ENCODE data around the gene JAK1. TPM values are rescaled to one million over a fixed set of nuclear protein-coding genes. Genes with fewer than 3 reads are reported as not detected.
"Not testable (repeated sequence)": the region's sequence is repeated elsewhere in the genome, so short reads cannot be mapped to it uniquely, and the experiment has no call there.

The JAK1 gene
- total RNA-seq, 1 donor from 2014 or later: 94.1 TPM

DNA sequence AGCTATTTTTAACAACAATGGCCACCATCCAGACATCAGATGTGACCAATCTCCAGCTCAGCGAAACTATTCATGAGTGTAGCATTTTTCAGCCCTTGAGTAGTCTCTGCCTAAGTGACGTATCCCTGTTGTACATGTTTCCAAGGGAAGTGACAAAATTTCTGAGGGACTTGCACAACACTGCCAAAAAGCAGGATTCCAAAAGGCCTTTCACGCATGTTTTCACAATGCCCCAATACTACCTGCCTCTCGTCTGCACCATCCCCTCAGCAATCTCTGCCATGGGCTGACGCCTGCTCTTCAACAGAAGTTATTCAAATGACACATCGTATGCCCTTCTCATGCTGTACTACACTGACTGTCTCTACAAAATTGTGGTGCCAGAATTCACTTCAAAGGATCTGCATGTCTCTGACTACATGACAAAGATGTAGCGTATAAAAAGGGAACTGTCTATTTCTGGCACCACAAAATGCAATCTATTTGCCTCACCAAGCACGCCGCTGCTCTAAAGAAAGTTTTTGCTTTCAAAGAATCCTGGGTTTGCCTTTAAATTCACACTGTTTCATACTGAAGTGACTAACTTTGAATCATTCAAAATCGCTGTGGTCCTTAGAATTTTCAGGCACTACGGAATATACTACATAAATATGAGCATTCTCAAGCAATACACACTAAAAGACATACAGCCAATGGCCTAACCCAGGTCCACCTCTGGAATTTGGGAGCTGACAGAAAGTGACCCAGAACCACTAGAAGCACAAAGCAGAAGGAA is 32.9 kb downstream of the JAK1 start:
- ATAC-seq (ENCODE audit: poor library complexity) (peak; percentile 87), DNase-seq (no peak)
- intact Hi-C loops (cut with DNase I): no loop called here

DNA sequence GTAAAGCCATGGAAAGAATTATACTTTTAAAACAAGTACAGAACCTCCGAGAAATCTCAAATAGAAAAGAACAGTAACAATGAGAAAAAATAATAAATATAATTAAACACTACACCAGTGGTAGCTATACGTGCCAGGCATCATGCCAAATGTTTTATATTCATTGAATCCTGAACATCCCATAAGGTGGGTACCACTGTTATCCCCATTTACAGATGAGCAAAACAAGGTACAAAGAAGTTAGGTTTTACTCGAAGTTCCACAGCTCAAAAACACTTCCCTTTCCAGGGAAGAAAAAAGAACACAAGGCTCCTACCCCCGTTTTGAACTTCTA is 33.4 kb downstream of the JAK1 start:
- ATAC-seq (ENCODE audit: poor library complexity): no peak
- no peak for DNase-seq
- intact Hi-C loops (cut with DNase I): no loop called here

DNA sequence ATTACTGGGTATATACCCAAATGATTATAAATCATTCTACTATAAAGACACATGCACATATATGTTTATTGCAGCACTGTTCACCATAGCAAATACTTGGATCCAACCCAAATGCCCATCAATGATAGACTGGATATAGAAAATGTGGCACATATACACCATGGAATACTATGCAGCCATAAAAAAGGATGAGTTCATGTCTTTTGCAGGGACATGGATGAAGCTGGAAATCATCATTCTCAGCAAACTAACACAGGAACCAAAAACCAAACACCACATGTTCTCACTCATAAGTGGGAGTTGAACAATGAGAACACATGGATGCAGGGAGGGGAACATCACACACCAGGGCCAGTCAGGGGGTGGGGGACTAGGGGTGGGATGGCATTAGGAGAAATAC is 35.7 kb downstream of the JAK1 start:
- ATAC-seq (ENCODE audit: poor library complexity); DNase-seq; intact Hi-C loops (cut with DNase I): not testable (repeated sequence)

DNA sequence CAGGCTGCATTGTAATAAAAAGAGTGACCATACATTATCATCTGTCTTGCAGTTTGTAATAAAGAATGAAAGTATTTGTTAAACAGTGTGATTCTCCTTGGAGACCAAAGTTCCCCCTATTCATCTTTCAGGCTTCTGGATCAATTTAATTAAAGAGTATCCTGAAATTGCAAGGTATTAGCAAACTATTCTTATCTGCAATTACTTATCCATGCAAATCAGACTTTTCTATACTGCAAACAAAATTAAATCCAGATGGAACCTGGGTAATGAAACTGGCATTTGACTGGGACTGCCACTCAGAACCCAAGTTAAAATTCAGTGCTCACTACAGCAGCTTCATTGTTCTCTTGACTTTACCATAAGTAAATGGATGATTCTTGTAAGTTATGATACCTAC is 37.1 kb downstream of the JAK1 start:
- ATAC-seq (ENCODE audit: poor library complexity) (no peak), DNase-seq (no peak)
- intact Hi-C loops (cut with DNase I): no loop called here

DNA sequence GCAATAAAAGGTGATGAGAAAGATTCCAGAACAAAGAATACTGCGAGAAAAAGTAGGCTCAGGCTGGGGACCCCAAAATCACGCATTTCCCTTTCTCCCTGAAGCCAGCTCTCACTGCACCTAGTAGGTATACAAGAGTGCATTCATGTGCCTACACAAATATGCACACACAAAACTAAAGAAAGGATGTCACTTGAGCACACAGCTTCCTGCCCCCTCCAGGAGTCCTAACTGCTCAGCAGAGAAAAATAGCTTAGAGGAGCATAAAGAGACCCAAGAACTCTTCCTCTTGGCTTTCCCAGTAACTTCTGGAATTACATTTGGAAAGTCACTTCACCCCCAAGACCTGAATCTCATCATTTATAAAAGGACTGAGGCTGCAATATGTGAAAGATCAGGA is 38.0 kb downstream of the JAK1 start:
- no peak for DNase-seq
- intact Hi-C loops (cut with DNase I): no loop called here
- no peak for ATAC-seq (ENCODE audit: poor library complexity)

DNA sequence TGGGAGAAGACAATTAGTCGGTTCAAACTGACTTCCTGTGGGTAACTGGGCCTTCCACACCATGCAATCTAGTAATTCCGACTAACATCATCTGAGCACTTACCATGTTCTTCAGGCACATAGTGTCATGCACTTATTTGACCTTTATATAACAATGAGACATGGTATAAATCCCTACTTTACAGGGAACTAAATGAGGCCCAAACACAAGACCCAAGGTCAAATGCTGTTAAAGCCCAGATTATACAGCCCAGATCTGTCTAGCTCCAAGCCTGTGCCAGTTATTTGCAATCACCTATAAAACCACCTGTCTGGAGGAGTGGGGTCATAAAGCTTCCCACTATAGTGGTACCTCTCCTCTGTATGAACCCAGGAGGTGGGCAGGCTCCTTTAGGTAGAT is 40.8 kb downstream of the JAK1 start:
- intact Hi-C loops (cut with DNase I): no loop called here
- ATAC-seq (ENCODE audit: poor library complexity): no peak
- DNase-seq: no peak

DNA sequence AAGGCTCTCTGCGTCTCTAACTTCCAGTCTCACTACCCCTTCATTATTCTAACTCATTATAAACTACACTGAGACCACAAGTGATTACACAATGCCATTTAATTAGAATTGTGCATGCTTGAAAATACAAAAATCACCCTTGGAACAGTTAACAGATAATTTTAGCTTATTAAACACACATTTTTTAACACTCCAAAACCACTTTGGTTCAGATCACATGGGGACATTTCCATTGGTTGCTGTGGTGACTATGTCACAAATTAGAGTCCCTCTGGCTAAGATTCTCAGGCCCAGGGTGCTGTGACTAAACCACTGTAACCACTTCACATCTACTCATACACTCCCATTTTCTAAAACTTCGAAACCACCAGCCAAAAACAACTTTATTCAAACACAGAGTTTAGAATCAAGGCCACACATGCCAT is 43.0 kb downstream of the JAK1 start:
- no peak for ATAC-seq (ENCODE audit: poor library complexity)
- intact Hi-C loops (cut with DNase I): no loop called here
- no peak for DNase-seq

DNA sequence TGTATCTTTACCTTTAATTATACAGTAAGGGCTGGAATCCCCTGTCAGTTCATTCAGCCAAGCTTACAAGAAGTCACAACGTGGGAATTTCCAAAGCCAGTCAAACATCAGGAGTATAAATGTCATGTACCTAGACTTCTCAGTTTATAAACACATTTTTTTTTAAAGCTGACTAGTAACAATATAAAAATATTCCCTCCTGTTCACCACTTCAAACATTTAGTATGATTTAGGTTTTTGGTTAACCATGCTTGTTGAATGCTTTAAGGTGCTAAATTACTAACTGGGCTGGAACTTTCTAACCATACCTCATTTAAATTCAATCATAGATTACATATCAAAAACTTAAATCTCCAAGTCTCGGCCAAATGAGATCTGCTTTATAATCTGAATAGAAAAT is 44.0 kb downstream of the JAK1 start:
- intact Hi-C loops (cut with DNase I): no loop called here
- no peak for ATAC-seq (ENCODE audit: poor library complexity)
- DNase-seq: no peak

DNA sequence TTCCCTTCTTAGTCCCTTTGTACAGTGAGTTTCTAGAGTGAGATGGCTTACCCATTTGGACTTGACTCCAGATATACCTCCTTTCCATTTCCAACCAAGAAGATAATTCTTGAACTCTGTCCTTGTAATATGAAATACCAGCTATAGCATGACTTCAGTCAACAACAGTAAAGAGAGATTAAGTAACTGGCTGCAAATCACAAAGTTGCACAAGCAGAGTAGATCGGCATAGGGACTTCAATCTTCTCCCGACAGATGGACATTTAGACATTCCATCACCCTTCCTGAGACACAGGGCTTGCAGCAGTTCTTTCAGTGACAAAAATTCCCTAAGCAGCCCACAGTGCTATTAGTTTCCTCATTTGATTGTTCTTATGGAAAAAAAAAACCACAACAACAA is 44.6 kb downstream of the JAK1 start:
- DNase-seq: no peak
- intact Hi-C loops (cut with DNase I): no loop called here
- no peak for ATAC-seq (ENCODE audit: poor library complexity)

DNA sequence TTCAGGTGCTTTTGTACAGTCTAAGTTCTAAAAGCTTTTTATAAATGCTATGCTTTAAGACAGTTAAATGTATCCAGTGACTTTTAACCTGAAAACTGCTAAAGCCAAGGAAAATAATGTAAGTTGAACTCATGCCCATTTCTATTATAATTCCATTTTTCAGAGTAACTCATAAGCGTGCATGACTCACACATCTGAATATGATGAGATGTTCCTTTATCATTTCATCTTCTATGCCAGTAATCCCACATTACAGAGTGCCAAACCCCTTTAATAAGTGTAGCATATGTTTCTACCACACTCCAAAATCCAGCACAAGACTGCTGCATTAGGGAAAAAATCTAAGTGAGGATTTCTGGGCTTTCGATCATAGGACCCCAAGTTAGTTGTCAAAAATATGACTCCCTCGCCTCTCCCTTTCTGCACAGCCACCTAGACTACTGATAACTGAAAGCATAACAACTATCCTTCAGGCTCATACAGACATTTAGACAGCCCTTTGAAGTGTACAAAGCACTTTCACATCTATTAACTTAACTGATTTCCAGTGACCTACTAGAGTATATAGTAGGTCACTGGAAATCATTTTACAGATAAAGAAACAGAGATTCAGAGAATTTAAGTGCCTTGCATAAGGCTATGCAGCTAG is 45.3 kb downstream of the JAK1 start:
- DNase-seq (no peak), ATAC-seq (ENCODE audit: poor library complexity) (no peak)
- intact Hi-C loops (cut with DNase I): no loop called here

DNA sequence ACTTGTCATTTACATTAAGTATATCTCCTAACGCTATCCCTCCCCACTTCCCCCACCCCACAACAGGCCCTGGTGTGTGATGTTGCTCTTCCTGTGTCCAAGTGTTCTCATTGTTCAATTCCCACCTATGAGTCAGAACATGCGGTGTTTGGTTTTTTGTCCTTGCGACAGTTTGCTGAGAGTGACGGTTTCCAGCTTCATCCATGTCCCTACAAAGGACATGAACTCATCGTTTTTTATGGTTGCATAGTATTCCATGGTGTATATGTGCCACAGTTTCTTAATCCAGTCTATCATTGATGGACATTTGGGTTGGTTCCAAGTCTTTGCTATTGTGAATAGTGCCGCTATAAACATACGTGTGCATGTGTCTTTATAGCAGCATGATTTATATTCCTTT is 47.2 kb downstream of the JAK1 start:
- not testable (repeated sequence) for DNase-seq

DNA sequence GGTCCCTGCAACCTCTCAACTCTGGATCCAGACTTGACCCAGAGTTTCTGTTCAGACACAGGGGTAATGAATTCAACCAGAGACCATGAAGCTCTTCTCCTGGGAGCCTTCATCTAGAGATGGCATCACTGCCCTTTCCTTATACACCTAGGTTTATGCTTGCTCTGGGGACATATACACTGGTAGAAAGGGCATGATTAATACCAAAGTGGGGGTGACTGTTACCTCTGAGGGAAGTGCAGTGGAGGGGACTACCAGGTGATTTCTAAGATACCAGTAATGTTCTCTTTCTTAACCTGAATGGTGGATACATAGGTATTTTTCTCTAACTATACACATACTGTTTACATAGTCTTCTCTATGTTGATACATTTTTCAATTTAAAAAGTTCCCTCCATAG is 48.4 kb downstream of the JAK1 start:
- intact Hi-C loops (cut with DNase I): no loop called here
- DNase-seq (no peak), ATAC-seq (ENCODE audit: poor library complexity) (no peak)

More for the DNA sequence above, 47.2 kb downstream of the JAK1 start:
- intact Hi-C loops (cut with DNase I); ATAC-seq (ENCODE audit: poor library complexity): not testable (repeated sequence)

DNA sequence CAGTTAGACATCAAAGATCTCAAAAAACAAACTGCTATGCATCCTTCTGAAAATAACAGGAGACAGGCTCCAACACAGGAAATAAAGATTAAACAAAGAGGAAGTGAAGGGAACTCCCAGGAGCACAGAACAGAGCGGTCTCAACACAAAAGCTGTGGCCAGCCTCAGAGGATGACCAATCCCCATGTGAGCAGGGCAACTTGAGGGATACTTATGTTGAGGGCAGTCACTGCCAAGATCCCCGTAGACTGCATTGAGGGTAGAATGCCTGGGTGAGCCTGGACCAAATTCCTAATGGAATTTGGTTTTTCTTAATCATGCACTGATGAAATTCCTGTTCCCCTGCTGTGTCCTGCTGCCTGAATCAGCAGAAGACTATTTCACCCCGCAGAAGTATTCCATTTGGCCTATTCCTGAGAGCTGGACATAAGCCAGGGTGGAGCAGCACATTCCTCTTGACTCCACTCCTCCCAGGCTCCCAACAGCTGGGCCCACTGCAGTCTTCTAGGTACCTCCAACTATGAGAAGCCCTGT is 49.0 kb downstream of the JAK1 start:
- intact Hi-C loops (cut with DNase I): no loop called here
- DNase-seq: peak; percentile 65
- peak; percentile 88 for ATAC-seq (ENCODE audit: poor library complexity)

DNA sequence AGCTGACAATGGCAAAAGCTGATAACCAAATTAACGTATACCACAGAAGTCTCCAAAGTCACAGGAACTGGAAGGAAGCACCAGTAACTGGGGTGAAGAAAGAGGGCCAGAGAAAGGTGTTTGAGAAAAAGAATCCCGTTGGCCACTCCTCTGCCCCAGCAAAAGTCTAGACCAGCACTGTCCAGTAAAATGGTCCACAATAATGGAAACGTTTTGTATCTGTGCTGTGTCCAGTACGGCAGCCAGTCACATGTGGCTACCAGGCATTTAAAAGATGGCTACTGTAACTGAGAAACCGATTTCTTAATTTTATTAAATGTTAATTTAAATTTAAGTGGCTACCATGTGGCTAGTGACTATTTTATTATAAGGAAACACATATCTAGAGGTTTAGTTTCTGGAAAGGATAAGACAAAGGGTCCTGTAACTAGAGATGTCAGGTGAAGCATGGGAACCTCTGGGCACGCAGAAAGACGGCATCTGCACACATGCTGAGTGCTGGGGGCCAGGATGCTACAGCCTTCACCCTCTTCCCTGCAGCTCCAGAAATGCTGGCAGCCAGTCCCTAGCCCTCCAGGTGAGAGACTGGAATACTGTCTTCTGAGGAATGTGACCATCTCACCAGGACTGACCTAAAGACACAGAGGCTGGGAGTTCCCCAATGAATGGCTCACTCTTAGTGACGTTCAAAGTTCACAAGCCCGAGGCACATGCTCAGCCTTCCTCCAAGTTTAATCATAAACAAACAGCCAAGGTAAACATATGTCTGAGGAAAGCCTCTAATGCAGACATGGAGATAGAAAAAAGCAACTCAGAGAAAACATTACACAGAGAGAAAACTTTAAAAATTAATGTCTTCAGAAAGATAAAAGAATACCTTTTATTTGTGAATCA is 50.7 kb downstream of the JAK1 start:
- no peak for DNase-seq
- ATAC-seq (ENCODE audit: poor library complexity): no peak
- intact Hi-C loops (cut with DNase I): no loop called here

DNA sequence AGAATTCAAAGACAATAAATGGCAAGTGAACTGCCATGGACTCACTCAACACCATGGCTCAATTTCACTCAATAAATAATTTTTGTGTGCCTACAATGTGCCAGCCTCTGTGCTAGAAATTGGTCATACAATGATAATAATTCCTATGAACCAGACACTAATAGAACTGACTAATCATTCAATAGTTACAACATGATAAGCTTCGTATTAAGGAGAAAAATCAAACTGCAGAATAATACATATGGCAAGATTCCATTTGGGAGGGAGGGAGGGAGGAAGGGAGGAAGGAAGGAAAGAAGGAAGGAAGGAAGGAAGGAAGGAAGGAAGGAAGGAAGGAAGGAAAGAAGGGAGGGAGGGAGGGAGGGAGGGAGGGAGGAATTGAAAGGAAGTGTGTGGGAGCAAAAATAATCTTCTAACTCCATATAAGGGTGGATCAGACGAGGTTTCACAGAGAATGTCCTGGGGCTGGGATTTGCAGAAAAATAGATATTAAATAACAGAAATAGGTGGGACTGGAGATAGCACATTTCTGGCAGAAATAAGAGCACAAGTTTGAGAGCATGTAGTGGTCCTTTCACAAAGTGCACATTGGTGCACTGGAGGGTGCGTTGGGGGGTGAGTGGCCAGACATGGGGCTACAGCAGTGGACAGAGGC is 52.9 kb downstream of the JAK1 start:
- ATAC-seq (ENCODE audit: poor library complexity): no peak
- no peak for DNase-seq
- intact Hi-C loops (cut with DNase I): no loop called here

DNA sequence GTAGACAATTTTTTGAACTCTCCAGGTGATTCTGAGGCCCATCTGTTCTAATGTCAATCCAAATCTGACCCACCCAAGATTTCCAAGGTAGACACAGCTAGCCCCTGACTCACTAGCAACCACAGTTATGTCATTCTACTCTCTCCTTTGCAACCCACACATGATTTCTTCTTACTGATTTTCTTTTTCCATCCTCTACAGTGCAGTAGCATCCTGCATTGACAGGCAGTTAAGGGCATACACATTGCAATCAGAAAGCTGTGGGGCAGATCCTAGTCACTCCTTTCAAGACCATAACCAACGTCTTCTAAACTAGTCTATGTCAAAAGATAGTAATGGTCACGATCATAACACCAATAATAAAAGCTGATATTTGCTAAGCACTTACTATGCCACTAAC is 54.2 kb downstream of the JAK1 start:
- ATAC-seq (ENCODE audit: poor library complexity): no peak
- no peak for DNase-seq
- intact Hi-C loops (cut with DNase I): no loop called here

DNA sequence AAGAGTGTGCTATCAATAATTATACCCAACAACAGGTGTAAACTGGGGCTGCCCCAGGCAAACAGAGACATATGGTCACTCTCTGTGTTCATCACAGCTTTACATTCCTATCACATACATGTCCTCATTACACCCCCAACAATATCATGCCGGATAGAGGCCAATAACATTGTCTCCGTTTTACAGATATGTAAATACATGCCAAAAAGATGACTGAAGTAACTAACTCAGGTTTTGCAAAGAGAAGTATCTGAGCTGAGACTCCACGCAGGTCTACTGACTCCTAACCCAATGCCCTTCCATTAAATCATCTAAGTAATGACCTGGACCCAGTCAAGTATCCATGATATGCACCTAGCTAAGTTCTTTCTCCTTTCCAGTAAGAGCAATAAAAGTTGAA is 55.0 kb downstream of the JAK1 start:
- ATAC-seq (ENCODE audit: poor library complexity) (no peak), DNase-seq (no peak)
- intact Hi-C loops (cut with DNase I): no loop called here

DNA sequence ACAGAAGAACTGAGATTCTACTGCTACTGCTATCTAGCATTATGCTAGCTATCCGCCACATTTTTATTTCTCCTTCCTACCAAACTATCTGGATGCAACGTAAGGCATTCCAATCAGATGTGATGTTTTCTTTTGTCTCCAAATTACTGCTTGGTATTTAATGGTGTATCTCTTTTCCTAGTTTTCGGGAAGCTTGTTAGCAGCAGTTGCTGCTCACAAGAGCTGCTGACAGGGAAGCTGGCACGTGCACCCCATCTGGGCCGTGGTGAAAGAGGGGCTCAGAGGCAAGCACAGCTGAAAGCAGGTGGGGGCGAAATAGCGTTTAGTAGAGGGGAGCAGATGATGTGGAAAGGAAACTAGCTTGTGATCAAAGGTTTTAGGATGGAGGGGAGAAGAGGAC is 57.3 kb downstream of the JAK1 start:
- ATAC-seq (ENCODE audit: poor library complexity): peak; percentile 42
- intact Hi-C loops (cut with DNase I): no loop called here

DNA sequence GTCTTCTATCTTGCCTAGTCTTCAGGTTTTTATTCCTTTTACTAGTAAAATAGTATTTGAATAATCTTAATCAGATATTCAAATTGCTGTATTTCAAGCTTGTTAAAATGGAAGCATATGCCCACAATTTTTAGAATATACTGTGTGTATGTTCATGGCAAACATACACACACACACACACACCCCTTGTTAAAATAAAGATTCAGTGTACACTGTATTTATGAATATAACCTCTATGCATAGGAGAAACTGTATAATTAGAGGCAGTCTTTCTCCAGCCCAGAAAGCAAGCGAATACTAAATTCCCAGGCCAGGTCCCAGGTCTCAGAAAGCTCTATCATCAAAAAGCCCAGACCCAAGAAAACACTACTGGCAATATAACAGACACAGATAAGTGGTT is 57.8 kb downstream of the JAK1 start:
- DNase-seq: no peak
- no peak for ATAC-seq (ENCODE audit: poor library complexity)
- intact Hi-C loops (cut with DNase I): no loop called here

More for the DNA sequence above, 57.3 kb downstream of the JAK1 start:
- DNase-seq: no peak
